ENCODE results near the gene UBE2J2.

DNA sequence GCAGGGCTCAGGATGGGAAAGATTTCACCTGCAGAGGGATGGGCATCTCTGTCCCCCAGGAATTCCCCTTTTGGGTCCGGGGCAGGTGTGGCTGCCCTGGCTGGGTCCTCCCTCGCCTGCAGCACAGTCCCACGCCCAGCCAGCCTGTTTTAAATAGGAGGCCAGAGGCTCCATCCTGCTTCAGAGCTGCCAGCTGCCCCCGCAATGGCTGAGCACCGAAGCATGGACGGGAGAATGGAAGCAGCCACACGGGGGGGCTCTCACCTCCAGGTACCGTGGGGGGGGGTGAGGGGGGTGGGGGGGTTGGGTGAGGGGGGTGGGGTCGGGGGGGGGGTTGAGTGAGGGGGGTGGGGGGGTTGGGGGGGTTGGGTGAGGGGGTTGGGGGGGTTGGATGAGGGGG, 10.2 kb upstream of the UBE2J2 start:
- TF ChIP-seq, protein P1, sequence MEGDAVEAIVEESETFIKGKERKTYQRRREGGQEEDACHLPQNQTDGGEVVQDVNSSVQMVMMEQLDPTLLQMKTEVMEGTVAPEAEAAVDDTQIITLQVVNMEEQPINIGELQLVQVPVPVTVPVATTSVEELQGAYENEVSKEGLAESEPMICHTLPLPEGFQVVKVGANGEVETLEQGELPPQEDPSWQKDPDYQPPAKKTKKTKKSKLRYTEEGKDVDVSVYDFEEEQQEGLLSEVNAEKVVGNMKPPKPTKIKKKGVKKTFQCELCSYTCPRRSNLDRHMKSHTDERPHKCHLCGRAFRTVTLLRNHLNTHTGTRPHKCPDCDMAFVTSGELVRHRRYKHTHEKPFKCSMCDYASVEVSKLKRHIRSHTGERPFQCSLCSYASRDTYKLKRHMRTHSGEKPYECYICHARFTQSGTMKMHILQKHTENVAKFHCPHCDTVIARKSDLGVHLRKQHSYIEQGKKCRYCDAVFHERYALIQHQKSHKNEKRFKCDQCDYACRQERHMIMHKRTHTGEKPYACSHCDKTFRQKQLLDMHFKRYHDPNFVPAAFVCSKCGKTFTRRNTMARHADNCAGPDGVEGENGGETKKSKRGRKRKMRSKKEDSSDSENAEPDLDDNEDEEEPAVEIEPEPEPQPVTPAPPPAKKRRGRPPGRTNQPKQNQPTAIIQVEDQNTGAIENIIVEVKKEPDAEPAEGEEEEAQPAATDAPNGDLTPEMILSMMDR (conservative IDR thresholded peaks at IDR 0.05), result no peak
- TF ChIP-seq EZH2 (IDR thresholded peaks at IDR 0.05; ENCODE audit: low read depth), result no peak

Data from PC-9 (cell line).